ENCODE measurements around the gene ALG3.

DNA sequence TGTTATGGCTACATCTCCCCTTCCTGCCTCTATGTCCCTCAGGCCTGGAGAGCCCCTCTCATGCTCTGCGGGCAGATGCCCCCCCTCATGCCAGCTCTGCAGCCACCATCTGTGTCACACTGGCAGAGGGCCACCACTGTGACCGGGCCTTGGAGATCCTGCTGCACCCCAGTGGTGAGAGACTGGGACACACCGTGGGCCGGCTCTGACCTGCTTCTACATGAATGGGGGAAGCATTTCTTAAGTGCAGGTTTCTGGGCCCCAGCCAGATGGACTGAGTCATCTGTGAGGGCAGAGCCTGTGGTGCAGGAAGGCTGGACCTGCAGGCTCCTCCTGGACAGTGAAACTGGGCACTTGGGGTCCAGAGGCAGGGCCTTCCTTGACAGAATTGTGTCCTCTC, 14.5 kb downstream of the ALG3 start:
- TF ChIP-seq POLR2A (IDR thresholded peaks at IDR 0.05; ENCODE audit: low read length) (no peak), GATA1 (IDR thresholded peaks at IDR 0.05; ENCODE audit: low read depth, low read length) (no peak)
